ENCODE measurements around the gene SGF29. TPM values are rescaled to one million over a fixed set of nuclear protein-coding genes. Genes with fewer than 3 reads are reported as not detected.
"Not testable (repeated sequence)": the region's sequence is repeated elsewhere in the genome, so short reads cannot be mapped to it uniquely, and the experiment has no call there.

Gene SGF29
- total RNA-seq, 2 donors from 2014 or later = 14.7 to 18.5 TPM

DNA sequence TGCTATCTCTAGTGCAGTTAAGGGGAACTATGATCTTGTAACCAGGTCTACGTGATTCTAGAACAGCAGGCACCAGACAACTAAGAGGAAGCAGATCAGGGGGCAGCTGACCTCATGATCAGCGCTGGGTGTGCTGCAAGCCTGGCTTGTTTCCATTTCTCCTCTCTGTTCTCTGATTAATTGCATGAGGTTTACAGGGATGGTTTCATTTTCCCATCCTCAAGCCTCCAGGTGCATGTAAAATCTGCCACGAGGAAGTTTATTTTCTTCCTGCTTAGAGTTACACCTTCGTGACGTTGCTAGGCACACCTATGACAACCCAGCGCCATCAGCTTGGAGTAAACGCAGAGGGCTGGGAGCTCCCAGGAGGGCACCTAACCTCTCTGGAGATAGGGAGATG is 10.6 kb upstream of the SGF29 start:
- Mint-ChIP-seq H3K27ac (peak overlapping the region; percentile 28), H3K4me3 (no peak overlapping the region), H3K36me3 (ENCODE audit: low read depth) (no peaks in the 10 kb centered on the region), H3K27me3 (no peaks in the 10 kb centered on the region), H3K4me1 (peaks cover 4% of the 10 kb centered on the region), H3K9me3 (no peaks in the 10 kb centered on the region)
- ATAC-seq (replicated peaks) = no peak

DNA sequence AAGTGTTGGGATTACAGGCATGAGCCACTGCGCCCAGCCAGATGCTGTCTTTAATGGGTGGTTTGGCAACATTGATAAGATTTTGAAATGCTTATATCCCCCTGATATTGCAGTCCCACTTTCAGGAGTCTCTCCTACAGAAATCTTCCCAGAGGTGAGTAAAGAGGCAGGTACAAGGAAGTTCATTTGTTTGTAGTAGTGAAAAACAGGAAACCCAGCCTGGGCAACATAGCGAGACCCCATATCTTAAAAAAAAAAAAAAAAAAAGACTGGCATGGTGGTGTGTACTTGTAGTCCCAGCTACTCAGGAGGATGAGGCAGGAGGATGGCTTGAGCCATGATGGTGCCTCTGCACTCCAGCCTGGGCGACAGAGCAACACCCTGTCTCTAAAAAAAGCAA is 8.7 kb upstream of the SGF29 start:
- ATAC-seq (replicated peaks) = no peak
- H3K4me1 Mint-ChIP-seq = peaks cover 8% of the 10 kb centered on the region
- no peaks in the 10 kb centered on the region for H3K36me3 Mint-ChIP-seq (ENCODE audit: low read depth)
- no peaks in the 10 kb centered on the region for H3K9me3 Mint-ChIP-seq
- no peak overlapping the region for H3K4me3 Mint-ChIP-seq
- H3K27ac Mint-ChIP-seq = no peak overlapping the region
- H3K27me3 Mint-ChIP-seq = no peaks in the 10 kb centered on the region

DNA sequence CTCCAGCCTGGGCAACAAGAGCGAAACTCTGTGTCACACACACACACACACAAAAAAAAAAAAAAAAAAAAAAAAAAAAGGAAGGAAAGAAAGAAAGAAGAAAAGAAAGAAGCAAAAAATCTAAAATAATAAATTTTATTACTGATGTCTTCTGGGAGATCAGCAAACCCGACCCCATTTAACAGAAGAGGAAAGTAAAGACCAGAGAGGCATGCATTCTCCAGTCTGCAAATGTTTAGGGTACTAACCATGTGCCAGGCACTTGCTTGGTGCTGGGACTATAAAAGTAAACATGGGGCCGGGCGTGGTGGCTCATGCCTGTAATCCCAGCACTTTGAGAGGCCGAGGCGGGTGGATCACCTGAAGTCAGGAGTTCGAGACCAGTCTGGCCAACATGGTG is 7.8 kb upstream of the SGF29 start:
- H3K4me1 Mint-ChIP-seq; H3K9me3 Mint-ChIP-seq; H3K4me3 Mint-ChIP-seq; H3K36me3 Mint-ChIP-seq (ENCODE audit: low read depth); H3K27ac Mint-ChIP-seq; ATAC-seq (replicated peaks); H3K27me3 Mint-ChIP-seq: not testable (repeated sequence)

DNA sequence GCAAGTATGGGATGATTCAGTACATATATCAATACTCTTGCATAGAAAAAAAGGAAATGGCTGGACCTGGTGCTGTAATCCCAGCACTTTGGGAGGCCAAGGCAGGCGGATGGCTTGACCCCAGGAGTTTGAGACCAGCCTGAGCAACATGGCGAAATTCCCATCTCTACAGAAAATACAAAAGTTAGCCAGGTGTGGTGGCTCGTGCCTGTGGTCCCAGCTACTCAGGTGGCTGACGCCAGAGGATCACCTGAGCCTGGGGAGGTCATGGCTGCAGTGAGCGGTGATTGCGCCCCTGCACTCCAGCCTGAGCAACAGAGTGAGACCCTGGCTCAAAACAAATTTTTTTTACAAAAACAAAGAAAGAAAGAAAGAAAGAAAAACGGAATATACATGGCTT is 7.1 kb upstream of the SGF29 start:
- Mint-ChIP-seq H3K4me1 (peaks cover 4% of the 10 kb centered on the region), H3K27me3 (no peaks in the 10 kb centered on the region), H3K27ac (no peak overlapping the region), H3K9me3 (no peaks in the 10 kb centered on the region), H3K36me3 (ENCODE audit: low read depth) (no peaks in the 10 kb centered on the region), H3K4me3 (no peak overlapping the region)
- ATAC-seq (replicated peaks) = no peak

DNA sequence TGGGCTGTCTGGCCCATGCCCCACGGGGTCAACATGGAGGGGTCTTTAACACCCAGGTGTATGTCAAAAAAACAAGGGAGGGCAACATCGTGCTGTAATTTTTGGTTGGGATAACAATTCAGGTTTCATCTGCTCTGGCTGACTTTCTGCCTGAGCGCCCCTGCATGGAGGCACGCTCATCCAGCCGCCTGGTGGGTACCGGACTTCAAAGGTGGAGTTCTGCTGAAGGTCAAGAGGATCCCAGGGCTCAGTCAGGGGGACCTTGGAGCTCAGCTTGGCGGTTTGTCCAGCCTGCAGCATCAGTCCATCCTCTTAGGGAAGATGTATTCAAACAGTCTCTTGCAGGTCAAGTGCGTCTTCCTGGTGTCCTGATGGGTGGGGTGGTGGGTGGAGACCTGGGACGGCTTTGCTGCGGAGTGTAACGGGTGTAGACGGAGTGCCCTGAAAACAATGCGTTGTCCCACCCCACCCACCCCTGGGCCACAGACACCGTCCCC is 5.4 kb upstream of the SGF29 start:
- Mint-ChIP-seq H3K4me3 (no peak overlapping the region), H3K27me3 (no peaks in the 10 kb centered on the region), H3K4me1 (peaks cover 4% of the 10 kb centered on the region), H3K27ac (no peak overlapping the region), H3K9me3 (no peaks in the 10 kb centered on the region), H3K36me3 (ENCODE audit: low read depth) (no peaks in the 10 kb centered on the region)
- ATAC-seq (replicated peaks) = no peak

DNA sequence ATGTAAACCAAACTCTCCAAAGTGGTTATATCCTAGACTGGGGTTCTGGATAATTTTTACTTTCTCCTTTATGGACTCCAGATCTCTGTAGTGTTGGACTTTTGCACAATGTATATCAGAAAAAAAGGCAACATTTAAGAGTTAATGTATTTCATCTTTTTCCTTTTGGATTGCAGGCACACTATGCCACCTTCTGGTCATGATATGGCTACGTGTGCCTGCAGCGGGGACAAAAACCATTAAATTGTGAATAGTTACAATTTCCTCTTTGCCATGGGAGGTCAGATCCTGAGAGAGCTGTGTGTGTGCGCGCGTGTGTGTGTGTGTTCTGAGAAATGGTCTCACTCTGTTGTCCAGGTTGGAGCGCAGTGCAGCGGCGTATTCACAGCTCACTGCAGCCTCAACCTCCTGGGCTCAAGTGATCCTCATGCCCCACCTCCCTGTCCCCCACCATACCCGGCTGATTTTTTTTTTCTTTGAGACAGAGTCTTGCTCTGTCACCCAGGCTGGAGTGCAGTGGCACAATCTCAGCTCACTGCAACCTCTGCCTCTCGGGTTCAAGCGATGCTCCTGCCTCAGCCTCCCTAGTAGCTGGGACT is 4.3 kb upstream of the SGF29 start:
- no peaks in the 10 kb centered on the region for H3K36me3 Mint-ChIP-seq (ENCODE audit: low read depth)
- ATAC-seq (replicated peaks) = no peak
- no peaks in the 10 kb centered on the region for H3K27me3 Mint-ChIP-seq
- H3K27ac Mint-ChIP-seq = no peak overlapping the region
- no peaks in the 10 kb centered on the region for H3K9me3 Mint-ChIP-seq
- no peak overlapping the region for H3K4me3 Mint-ChIP-seq
- peaks cover 4% of the 10 kb centered on the region for H3K4me1 Mint-ChIP-seq

DNA sequence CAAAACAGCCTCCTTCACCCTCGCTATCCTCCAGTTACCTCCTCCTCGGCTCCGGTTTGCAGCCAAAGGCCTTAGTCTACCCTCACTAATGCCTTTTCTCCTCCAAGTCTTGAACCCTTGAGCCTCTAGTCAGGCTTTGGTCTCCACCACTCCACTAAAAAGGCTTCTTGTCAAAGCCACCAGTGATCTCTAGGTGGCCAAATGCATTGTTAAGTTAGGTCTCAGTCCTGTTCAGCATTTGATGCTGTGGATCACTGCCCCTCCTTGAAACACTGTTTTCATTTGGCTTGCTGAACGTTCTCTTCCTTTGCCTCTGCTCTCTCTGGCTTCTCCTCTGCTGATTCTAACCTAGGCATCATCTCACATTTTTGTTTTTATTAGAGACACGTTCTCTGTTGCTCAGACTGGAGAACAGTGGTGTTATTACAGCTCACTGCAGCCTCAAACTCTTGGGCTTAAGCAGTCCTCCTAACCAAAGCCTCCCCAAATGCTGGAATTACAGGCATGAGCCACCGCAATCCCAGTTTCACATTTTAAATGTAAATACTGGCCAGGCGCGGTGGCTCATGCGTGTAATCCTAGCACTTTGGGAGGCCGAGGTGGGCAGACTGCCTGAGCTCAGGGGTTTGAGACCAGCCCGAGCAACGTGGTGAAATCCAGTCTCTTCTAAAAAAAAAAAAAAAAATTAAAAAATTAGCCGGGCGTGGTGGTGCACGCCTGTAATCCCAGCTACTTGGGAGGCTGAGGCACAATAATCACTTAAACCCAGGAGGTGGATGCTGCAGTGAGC is 1.1 kb downstream of the SGF29 start:
- Mint-ChIP-seq H3K27ac (peak overlapping the region; percentile 77), H3K4me1 (peaks cover 16% of the 10 kb centered on the region)
- no peak for ATAC-seq (replicated peaks)

DNA sequence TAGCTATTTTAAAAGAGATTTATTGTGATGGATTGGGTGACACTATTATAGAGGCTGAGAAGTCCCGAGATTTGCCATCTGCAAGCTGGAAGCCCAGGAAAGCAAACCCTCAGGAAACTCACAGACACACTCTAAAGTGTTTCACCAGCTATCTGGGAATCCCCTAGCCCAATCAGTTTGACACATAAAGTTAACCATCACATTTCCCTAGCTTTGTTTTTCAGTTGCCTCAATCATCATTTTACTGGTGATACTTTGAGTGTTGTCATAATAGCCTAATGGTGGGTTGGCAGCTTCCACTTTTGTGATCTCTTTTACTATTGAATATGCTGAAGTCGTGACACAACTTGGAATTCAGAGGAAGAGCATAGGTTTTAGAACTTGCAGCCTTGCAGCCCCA is 1.8 kb downstream of the SGF29 start:
- peak overlapping the region; percentile 71 for H3K27ac Mint-ChIP-seq

More for the DNA sequence above, 1.1 kb downstream of the SGF29 start:
- Mint-ChIP-seq H3K36me3 (ENCODE audit: low read depth) (peaks cover 32% of the 10 kb centered on the region), H3K27me3 (no peaks in the 10 kb centered on the region), H3K9me3 (no peaks in the 10 kb centered on the region), H3K4me3 (peak overlapping the region; percentile 86)

DNA sequence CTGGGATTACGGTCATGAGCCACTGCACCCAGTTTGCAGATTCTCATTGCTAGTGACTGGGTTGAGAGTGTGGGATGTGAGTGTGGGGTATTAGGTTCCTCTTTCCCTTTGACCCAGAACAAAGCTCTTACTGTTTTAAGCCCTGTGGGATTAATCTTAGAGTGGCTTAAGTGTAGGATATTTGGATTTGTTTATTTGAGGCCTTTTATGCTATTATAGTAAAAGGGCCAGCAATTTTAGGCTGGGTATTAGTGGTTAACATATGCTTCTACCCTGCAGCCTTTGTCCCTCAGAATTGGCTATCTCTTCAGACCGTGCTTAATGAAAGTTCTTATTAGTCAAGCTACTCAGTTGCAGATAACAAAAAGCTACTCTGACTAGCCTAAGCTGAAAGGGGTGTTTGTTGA is 3.2 kb downstream of the SGF29 start:
- peaks cover 33% of the 10 kb centered on the region for H3K36me3 Mint-ChIP-seq (ENCODE audit: low read depth)
- H3K27ac Mint-ChIP-seq = peak overlapping the region; percentile 38
- peaks cover 16% of the 10 kb centered on the region for H3K4me1 Mint-ChIP-seq
- no peaks in the 10 kb centered on the region for H3K27me3 Mint-ChIP-seq
- no peaks in the 10 kb centered on the region for H3K9me3 Mint-ChIP-seq
- no peak for ATAC-seq (replicated peaks)
- no peak overlapping the region for H3K4me3 Mint-ChIP-seq

More for the DNA sequence above, 1.8 kb downstream of the SGF29 start:
- ATAC-seq (replicated peaks) = peak; percentile 70
- Mint-ChIP-seq H3K27me3 (no peaks in the 10 kb centered on the region), H3K4me1 (peaks cover 16% of the 10 kb centered on the region), H3K36me3 (ENCODE audit: low read depth) (peaks cover 33% of the 10 kb centered on the region), H3K9me3 (no peaks in the 10 kb centered on the region), H3K4me3 (peak overlapping the region; percentile 86)

DNA sequence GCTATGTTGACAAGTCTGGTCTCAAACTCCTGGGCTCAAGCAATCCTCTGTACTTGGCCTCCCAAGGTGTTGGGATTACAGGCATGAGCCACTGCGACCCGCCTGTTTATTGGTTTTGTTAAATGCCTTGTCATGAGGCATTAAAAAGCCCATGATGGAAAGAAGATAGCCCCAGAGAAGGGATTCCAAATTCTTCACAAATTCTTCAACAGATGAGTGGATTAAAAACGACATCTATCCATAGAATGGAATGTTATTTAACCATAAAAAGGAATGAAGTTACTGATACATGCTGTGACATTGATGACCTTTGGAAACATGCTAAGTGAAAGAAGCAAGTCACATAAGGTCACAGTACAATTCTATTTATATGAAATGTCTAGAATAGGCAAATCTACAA is 4.7 kb downstream of the SGF29 start:
- no peak overlapping the region for H3K4me3 Mint-ChIP-seq
- no peak for ATAC-seq (replicated peaks)
- peaks cover 16% of the 10 kb centered on the region for H3K4me1 Mint-ChIP-seq
- H3K9me3 Mint-ChIP-seq = no peaks in the 10 kb centered on the region
- H3K36me3 Mint-ChIP-seq (ENCODE audit: low read depth) = peaks cover 38% of the 10 kb centered on the region
- peak overlapping the region; percentile 59 for H3K27ac Mint-ChIP-seq
- no peaks in the 10 kb centered on the region for H3K27me3 Mint-ChIP-seq

DNA sequence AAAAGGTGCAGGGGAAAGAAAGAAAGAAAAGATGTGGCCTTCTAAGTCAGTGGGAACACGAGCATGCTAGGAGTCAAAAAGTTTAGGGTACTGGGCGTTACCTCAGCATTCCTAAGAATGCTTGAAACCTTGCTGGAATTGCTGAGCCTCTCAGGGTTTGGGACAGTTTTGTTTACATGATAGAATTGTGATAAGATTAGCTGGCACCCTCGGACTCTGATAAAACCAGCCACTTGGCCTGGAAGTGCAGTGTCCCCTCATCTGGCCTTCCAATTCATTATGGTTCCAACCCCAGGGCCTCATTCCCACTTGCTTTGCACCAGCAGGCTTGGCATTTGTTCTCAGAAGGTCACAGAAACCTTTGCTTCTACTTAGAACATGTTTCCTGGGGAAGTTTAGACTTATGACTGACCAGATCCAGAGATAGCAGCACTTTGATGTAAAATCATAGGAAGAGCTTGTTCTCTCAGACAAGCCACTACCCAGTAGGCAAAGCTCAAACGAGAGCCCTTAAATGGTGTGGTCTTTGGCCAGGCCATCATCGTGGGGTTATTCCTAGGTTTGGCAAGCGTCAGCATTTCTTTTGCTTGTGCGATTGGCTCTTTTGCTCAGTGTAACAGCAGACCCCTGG is 8.0 kb downstream of the SGF29 start:
- Mint-ChIP-seq H3K27me3 (no peaks in the 10 kb centered on the region), H3K36me3 (ENCODE audit: low read depth) (peaks cover 42% of the 10 kb centered on the region), H3K4me1 (peaks cover 11% of the 10 kb centered on the region), H3K9me3 (no peaks in the 10 kb centered on the region), H3K4me3 (no peak overlapping the region), H3K27ac (no peak overlapping the region)
- no peak for ATAC-seq (replicated peaks)

DNA sequence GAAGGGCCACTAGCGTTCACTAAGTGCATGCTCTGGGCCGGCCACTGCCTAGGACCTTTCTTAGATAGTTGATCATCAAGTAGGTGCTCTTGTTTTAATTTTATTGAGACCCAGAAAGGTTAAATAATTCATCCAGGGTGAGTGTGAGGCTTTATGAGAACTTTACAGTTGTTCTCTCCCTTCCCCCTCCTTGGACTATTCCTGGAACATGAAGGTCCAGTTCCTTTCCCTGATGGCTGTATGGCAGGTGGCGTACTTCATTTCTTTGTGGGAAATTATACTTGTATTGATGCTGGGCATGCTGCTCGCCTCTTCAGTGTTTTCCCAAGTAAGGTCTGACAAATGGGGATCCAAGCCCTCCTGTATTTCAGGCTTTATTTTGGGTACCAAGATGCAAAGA is 8.5 kb downstream of the SGF29 start:
- no peak for ATAC-seq (replicated peaks)
- no peaks in the 10 kb centered on the region for H3K27me3 Mint-ChIP-seq
- peaks cover 9% of the 10 kb centered on the region for H3K4me1 Mint-ChIP-seq
- peaks cover under 1% of the 10 kb centered on the region for H3K9me3 Mint-ChIP-seq
- no peak overlapping the region for H3K27ac Mint-ChIP-seq
- H3K4me3 Mint-ChIP-seq = no peak overlapping the region
- peaks cover 37% of the 10 kb centered on the region for H3K36me3 Mint-ChIP-seq (ENCODE audit: low read depth)

DNA sequence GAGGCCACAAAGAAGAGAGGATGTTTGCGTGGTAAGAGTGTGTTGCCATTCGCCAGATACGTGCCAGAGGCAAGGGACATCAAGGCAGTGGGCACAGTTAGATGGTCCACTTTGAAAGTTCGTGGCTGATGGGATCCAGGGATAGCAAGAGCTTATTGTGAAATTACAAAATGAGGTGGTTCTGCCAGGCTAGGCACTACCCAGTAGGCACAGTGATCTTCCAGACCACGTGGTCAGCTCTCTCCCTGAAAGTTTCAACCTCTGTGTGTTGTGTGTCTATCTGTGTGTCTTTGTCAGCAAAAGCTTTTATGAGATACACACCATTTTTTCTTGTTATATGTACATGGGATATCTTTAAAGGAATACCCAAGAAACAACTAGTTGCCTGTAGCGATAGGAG is 9.5 kb downstream of the SGF29 start:
- Mint-ChIP-seq H3K9me3 (peaks cover 4% of the 10 kb centered on the region), H3K4me1 (peaks cover 5% of the 10 kb centered on the region), H3K27me3 (no peaks in the 10 kb centered on the region), H3K4me3 (no peak overlapping the region), H3K27ac (no peak overlapping the region), H3K36me3 (ENCODE audit: low read depth) (peaks cover 27% of the 10 kb centered on the region)
- no peak for ATAC-seq (replicated peaks)

DNA sequence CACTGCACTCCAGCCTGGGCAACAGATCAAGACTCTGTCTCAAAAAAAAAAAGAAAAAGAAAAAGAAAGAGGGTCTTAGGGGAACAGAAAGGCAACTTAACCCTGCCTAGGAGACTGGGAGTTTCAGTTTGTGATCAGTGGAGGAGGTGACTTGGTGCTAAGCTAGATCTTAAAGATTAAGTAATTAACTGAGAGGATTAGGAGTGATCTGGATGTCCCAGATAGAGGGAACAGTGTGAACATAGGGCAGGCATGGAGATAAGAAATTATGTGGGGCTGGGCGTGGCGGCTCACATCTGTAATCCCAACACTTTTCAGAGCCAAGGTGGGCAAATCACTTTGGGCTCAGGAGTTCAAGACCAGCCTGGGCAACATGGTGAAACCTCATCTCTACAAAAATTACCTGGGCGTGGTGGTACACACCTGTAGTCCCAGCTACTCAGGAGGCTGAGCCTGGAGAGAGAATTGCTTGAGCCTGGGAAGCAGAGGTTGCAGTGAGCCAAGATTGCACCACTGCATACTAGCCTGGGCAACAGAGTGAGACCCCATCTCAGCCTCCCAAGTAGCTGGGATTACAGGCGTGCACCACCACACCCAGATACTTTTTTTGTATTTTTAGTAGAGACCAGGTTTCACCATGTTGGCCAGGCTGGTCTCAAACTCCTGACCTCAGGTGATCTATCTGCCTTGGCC is 12.7 kb downstream of the SGF29 start:
- ATAC-seq (replicated peaks); H3K4me1 Mint-ChIP-seq; H3K27me3 Mint-ChIP-seq; H3K4me3 Mint-ChIP-seq; H3K9me3 Mint-ChIP-seq; H3K27ac Mint-ChIP-seq: not testable (repeated sequence)
- H3K36me3 Mint-ChIP-seq (ENCODE audit: low read depth) = peaks cover 12% of the 10 kb centered on the region
